BE2C (cell line): ENCODE results near the gene GSG1L.

Experiments used
- DNase-seq: peaks from one replicate; pipeline ENCODE4 v3.0.0-alpha.2; 2020
- H3K27me3 ChIP-seq: fragments of 250-450 bp; sonication (Bioruptor Pico); 2 replicates; pipeline ENCODE4 v1.5.1; 2020; ENCODE audit warnings: mild to moderate bottlenecking
- H3K36me3 ChIP-seq: fragments of 250-450 bp; sonication (Bioruptor Pico); 2 replicates; pipeline ENCODE4 v1.5.1; 2020; ENCODE audit warnings: mild to moderate bottlenecking
- H3K4me1 ChIP-seq: fragments of 250-450 bp; sonication (Bioruptor Pico); 2 replicates; pipeline ENCODE4 v1.5.1; 2020
- H3K4me3 ChIP-seq: 2 replicates; pipeline ENCODE4 v1.5.1; 2011; ENCODE audit warnings: low read depth, low read length
- H3K9me3 ChIP-seq: fragments of 250-450 bp; sonication (Bioruptor Pico); 2 replicates; pipeline ENCODE4 v1.5.1; 2020
- CTCF ChIP-seq: IDR thresholded peaks from 2 replicates; pipeline ENCODE4 v1.5.1; 2012; ENCODE audit warnings: mild to moderate bottlenecking, low read depth, low read length

GSG1L gene

DNA sequence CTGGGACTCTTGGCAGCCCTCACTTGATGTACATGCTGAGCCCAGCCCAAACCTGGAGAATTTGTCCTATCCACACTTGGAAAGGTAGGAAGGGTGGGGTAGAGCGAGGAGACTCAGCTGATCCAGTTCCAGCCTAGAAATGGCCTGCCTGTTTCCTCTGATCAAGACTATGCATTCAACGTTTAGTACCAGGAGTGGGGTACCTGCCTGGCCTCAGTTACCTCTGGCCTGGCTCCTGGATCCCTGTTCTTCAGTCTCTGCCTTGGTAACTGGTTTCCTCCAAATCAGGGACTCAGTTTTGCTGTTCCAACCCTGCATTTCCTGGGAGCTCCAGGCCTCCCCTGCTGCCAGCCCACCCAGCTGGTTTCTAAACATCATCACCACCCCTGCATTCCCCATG is 233.5 kb downstream of the GSG1L start:
- H3K4me1 ChIP-seq: no peaks in the 10 kb centered on the region
- no peaks in the 10 kb centered on the region for H3K9me3 ChIP-seq
- DNase-seq: no peak
- no peaks in the 10 kb centered on the region for H3K36me3 ChIP-seq
- no peaks in the 10 kb centered on the region for H3K27me3 ChIP-seq
- H3K4me3 ChIP-seq: no peak overlapping the region
- TF ChIP-seq CTCF: no peak

DNA sequence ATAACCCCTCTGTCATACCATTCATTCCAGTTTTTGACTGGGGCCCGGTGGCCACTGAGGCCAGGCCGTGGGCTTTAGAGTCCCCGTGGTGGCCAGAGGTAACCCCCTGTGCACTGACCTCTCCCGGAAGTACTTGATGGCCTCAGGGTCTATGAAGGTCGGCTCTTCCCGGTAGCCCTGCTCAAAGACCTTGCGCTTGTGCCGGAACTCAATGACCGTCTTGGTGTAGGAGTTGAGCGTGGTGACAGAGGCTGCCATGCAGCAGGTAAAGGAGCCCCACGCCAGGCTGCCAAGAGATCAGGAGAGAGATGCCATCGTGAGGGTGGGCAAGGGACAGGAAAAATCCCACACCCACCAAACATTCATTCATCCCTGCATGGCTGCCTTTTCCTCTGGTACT is 234.8 kb downstream of the GSG1L start:
- no peak for DNase-seq
- H3K4me1 ChIP-seq: no peaks in the 10 kb centered on the region
- no peaks in the 10 kb centered on the region for H3K27me3 ChIP-seq
- H3K36me3 ChIP-seq: no peaks in the 10 kb centered on the region
- no peak overlapping the region for H3K4me3 ChIP-seq
- H3K9me3 ChIP-seq: no peaks in the 10 kb centered on the region
- no peak for TF ChIP-seq CTCF

DNA sequence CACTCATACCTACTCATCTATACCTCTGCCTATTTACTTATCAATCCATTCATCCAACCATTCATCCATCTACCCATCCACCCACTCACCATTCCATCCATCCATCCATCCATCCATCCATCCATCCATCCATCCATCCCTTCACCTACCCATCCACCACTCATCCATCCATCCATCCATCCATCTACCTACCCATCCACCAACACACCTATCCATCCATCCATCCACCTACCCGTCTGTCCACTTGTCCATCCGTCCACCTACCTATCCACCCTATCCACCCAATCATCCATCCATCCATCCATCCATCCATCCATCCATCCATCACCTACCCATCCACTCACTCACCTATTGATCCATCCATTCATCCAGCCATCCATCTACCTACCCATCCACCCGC is 235.7 kb downstream of the GSG1L start:
- Histone ChIP-seq H3K4me3 (no peak overlapping the region), H3K9me3 (no peaks in the 10 kb centered on the region), H3K4me1 (no peaks in the 10 kb centered on the region), H3K27me3 (no peaks in the 10 kb centered on the region), H3K36me3 (no peaks in the 10 kb centered on the region)
- DNase-seq: no peak
- no peak for TF ChIP-seq CTCF

GRCh38 chr16:27826893-27827289 is 236.6 kb downstream of the GSG1L start:
- TF ChIP-seq CTCF: no peak
- H3K27me3 ChIP-seq: no peaks in the 10 kb centered on the region
- DNase-seq: no peak
- H3K36me3 ChIP-seq: no peaks in the 10 kb centered on the region
- no peak overlapping the region for H3K4me3 ChIP-seq
- H3K9me3 ChIP-seq: no peaks in the 10 kb centered on the region
- H3K4me1 ChIP-seq: no peaks in the 10 kb centered on the region

- no peak for DNase-seq
- TF ChIP-seq CTCF: no peak
Measured at GRCh38 chr16:27826081-27826892, 237.2 kb downstream of the GSG1L start.

DNA sequence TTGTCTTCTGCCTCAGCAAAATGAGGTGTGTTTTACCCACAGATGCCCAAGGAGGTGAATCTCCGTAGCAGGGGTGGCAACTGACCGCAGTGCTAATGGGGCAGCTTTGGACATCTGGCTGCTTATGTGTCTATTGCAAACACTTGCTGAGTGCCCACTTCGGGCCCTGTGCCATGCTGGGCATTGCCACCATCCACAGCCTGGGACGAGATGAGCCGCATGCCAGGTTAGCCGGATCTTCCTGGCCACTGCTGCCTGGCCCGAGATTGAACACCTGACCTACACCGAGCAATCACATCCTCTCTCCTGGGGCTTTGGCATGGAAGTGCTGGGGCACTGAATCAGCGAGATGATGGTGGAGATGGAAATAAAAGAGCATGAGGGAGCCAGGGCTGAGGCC is 238.7 kb downstream of the GSG1L start:
- TF ChIP-seq CTCF: no peak
- Histone ChIP-seq H3K4me1 (no peaks in the 10 kb centered on the region), H3K9me3 (no peaks in the 10 kb centered on the region), H3K27me3 (peaks cover 1% of the 10 kb centered on the region; the same call in 1 of the 2 replicates), H3K36me3 (no peaks in the 10 kb centered on the region), H3K4me3 (no peak overlapping the region)
- DNase-seq: no peak

More at GRCh38 chr16:27826081-27826892, 237.2 kb downstream of the GSG1L start:
- Histone ChIP-seq H3K4me3 (no peak overlapping the region), H3K27me3 (no peaks in the 10 kb centered on the region), H3K9me3 (no peaks in the 10 kb centered on the region), H3K36me3 (no peaks in the 10 kb centered on the region), H3K4me1 (no peaks in the 10 kb centered on the region)
